Upper lobe of left lung (tissue), 4 donors: ENCODE results near the gene PRKCH.

Experiments used
- POLR2A ChIP-seq, 4 donors: fragments of 450-650 bp; IDR thresholded peaks; one replicate each; pipeline ENCODE4 v1.5.1; 2016 to 2017; ENCODE audit warnings: antibody characterized with exemption in 4 of 4, mild to moderate bottlenecking in 2 of 4
- POLR2AphosphoS5 ChIP-seq, 2 donors: sonication (generic); formaldehyde crosslinking; IDR thresholded peaks; one replicate each; pipeline ENCODE4 v1.5.1; 2017; ENCODE audit warnings: antibody characterized with exemption in 2 of 2
- TF ChIP-seq, protein P1 (sequence below), 6 experiments: fragments of 450-650 bp in 4 of 6; fragments of 200-600 bp in 2 of 6; sonication (generic) in 2 of 6; IDR thresholded peaks; one replicate each; pipeline ENCODE4 v1.5.1; 2016 to 2019; ENCODE audit warnings: antibody characterized with exemption in 6 of 6

DNA sequence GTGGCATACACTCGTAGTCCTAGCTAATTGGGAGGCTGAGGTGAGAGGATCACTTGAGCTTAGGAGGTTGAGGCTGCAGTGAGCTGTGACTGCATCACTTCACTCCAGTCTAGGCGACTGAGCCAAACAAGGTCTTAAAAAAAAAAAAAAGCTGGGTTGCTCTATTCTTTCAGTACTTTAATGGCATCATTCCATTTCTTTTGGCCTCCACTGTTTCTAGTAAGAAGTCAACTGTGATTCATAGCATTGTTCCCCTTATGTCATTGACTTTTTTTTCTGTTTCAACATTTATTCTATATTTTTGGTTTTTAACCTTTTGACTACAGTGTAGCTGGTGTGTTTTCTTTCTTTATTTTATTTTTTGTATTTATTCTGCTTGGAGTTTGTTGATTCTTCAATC, 16.7 kb upstream of the PRKCH start:
- TF ChIP-seq, protein P1, sequence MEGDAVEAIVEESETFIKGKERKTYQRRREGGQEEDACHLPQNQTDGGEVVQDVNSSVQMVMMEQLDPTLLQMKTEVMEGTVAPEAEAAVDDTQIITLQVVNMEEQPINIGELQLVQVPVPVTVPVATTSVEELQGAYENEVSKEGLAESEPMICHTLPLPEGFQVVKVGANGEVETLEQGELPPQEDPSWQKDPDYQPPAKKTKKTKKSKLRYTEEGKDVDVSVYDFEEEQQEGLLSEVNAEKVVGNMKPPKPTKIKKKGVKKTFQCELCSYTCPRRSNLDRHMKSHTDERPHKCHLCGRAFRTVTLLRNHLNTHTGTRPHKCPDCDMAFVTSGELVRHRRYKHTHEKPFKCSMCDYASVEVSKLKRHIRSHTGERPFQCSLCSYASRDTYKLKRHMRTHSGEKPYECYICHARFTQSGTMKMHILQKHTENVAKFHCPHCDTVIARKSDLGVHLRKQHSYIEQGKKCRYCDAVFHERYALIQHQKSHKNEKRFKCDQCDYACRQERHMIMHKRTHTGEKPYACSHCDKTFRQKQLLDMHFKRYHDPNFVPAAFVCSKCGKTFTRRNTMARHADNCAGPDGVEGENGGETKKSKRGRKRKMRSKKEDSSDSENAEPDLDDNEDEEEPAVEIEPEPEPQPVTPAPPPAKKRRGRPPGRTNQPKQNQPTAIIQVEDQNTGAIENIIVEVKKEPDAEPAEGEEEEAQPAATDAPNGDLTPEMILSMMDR (IDR thresholded peaks at IDR 0.05) = no peak
- no peak for TF ChIP-seq POLR2A (IDR thresholded peaks at IDR 0.05)
- TF ChIP-seq POLR2AphosphoS5 (IDR thresholded peaks at IDR 0.05) = no peak
